ENCODE data around the gene RMC1. TPM values are rescaled to one million over a fixed set of nuclear protein-coding genes. Genes with fewer than 3 reads are reported as not detected.
A peak's percentile ranks its signal among the peaks of the same experiment; 100 is the strongest.

Gene RMC1
- total and polyA plus RNA-seq, 2 of the 13 experiments (the other 11 are each of a cell fraction or from before 2014, with no cell fraction given) = 9.4 to 19.5 TPM

DNA sequence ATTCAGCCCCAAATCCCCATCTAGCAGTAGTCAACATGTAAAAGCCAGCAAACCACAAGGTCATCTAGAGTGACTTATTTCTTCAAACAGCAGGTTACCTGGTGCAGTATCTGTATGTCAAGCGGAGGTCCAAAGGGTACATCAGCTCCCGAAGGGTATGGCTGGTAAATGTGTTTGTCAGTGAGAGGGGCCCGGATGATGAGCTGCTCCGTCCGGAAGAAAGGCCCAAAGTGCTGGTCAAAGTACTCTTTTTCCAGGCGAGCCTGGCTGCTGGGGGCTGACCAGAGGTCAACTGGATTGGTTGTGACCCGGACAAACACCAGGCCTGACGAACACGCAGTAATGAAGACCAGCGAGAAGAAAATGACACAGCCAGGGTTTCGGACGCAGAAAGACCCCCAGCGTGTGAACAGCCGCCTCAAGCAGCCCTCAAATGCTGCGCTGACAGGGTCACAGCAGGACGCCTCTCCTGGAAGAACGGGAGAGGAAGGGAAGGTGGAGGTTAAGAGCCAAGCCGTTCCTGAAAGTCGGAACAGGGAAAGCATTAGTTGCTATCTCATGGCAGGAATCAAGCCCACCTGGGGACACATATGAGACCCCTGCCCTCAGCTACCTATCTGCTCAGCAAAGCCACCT is 53.0 kb downstream of the RMC1 start (continued):
- TF ChIP-seq, protein P1, sequence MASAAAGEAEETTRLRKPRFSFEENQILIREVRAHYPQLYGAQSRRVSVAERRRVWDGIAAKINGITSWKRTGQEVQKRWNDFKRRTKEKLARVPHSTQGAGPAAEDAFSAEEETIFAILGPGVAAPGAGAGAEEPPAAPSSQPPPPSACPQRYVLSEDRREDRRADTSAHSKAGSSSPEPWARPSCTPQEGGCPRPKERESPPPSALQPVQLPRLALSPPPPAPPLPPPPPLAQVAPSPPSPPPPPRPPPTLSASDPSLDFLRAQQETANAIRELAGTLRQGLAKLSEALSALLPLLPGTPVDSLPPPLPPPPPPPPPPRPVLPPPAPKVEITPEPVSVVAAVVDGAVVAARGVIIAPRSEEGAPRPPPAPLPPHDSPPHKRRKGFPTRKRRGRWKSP (CRISPR knock-in tag; IDR thresholded peaks at IDR 0.05) = peak; percentile 84; the same call in 1 of the 2 replicates
- TF ChIP-seq ZSCAN29 (CRISPR knock-in tag; conservative IDR thresholded peaks at IDR 0.05) (peak; percentile 93), NRL (CRISPR knock-in tag; IDR thresholded peaks at IDR 0.05; ENCODE audit: borderline replicate concordance) (0 out of 2 replicates have a peak, but pooled peaks have one; percentile 34), PHF20 (CRISPR knock-in tag; IDR thresholded peaks at IDR 0.05) (peak; percentile 45; the same call in 1 of the 2 replicates), MXD4 (CRISPR knock-in tag; IDR thresholded peaks at IDR 0.05) (0 out of 2 replicates have a peak, but pooled peaks have one; percentile 52), DMAP1 (CRISPR knock-in tag; IDR thresholded peaks at IDR 0.05) (peak; percentile 75), THAP11 (CRISPR knock-in tag; IDR thresholded peaks at IDR 0.05) (peak; percentile 69), RFXANK (CRISPR knock-in tag; IDR thresholded peaks at IDR 0.05) (no peak), SMAD9 (CRISPR knock-in tag; IDR thresholded peaks at IDR 0.05) (peak; percentile 65; the same call in 1 of the 2 replicates), LCORL (IDR thresholded peaks at IDR 0.05) (no peak), LCORL (CRISPR knock-in tag; IDR thresholded peaks at IDR 0.05) (peak; percentile 97), ZNF678 (CRISPR knock-in tag; IDR thresholded peaks at IDR 0.05) (0 out of 2 replicates have a peak, but pooled peaks have one; percentile 36), ZFYVE20 (CRISPR knock-in tag; IDR thresholded peaks at IDR 0.05; ENCODE audit: borderline replicate concordance, low read depth) (no peak), XRCC5 (optimal IDR thresholded peaks at IDR 0.05; ENCODE audit: low read length) (peak; percentile 34), PITX1 (CRISPR knock-in tag; IDR thresholded peaks at IDR 0.05) (peak; percentile 87), HNRNPL (IDR thresholded peaks at IDR 0.05; ENCODE audit: low read depth, low read length) (no peak), SP5 (CRISPR knock-in tag; IDR thresholded peaks at IDR 0.05; ENCODE audit: borderline replicate concordance, low read depth) (0 out of 2 replicates have a peak, but pooled peaks have one; percentile 29), WIZ (CRISPR knock-in tag; IDR thresholded peaks at IDR 0.05) (no peak)
- TF ChIP-seq, protein P2, sequence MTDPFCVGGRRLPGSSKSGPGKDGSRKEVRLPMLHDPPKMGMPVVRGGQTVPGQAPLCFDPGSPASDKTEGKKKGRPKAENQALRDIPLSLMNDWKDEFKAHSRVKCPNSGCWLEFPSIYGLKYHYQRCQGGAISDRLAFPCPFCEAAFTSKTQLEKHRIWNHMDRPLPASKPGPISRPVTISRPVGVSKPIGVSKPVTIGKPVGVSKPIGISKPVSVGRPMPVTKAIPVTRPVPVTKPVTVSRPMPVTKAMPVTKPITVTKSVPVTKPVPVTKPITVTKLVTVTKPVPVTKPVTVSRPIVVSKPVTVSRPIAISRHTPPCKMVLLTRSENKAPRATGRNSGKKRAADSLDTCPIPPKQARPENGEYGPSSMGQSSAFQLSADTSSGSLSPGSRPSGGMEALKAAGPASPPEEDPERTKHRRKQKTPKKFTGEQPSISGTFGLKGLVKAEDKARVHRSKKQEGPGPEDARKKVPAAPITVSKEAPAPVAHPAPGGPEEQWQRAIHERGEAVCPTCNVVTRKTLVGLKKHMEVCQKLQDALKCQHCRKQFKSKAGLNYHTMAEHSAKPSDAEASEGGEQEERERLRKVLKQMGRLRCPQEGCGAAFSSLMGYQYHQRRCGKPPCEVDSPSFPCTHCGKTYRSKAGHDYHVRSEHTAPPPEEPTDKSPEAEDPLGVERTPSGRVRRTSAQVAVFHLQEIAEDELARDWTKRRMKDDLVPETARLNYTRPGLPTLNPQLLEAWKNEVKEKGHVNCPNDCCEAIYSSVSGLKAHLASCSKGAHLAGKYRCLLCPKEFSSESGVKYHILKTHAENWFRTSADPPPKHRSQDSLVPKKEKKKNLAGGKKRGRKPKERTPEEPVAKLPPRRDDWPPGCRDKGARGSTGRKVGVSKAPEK (CRISPR knock-in tag; IDR thresholded peaks at IDR 0.05; ENCODE audit: borderline replicate concordance) = peak; percentile 70; the same call in 1 of the 2 replicates
- TF ChIP-seq, protein P3, sequence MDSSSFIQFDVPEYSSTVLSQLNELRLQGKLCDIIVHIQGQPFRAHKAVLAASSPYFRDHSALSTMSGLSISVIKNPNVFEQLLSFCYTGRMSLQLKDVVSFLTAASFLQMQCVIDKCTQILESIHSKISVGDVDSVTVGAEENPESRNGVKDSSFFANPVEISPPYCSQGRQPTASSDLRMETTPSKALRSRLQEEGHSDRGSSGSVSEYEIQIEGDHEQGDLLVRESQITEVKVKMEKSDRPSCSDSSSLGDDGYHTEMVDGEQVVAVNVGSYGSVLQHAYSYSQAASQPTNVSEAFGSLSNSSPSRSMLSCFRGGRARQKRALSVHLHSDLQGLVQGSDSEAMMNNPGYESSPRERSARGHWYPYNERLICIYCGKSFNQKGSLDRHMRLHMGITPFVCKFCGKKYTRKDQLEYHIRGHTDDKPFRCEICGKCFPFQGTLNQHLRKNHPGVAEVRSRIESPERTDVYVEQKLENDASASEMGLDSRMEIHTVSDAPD (CRISPR knock-in tag; IDR thresholded peaks at IDR 0.05) = peak; percentile 92
- TF ChIP-seq, protein P4, sequence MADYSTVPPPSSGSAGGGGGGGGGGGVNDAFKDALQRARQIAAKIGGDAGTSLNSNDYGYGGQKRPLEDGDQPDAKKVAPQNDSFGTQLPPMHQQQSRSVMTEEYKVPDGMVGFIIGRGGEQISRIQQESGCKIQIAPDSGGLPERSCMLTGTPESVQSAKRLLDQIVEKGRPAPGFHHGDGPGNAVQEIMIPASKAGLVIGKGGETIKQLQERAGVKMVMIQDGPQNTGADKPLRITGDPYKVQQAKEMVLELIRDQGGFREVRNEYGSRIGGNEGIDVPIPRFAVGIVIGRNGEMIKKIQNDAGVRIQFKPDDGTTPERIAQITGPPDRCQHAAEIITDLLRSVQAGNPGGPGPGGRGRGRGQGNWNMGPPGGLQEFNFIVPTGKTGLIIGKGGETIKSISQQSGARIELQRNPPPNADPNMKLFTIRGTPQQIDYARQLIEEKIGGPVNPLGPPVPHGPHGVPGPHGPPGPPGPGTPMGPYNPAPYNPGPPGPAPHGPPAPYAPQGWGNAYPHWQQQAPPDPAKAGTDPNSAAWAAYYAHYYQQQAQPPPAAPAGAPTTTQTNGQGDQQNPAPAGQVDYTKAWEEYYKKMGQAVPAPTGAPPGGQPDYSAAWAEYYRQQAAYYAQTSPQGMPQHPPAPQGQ (CRISPR knock-in tag; IDR thresholded peaks at IDR 0.05; ENCODE audit: borderline replicate concordance) = no peak
- TF ChIP-seq, protein P5, sequence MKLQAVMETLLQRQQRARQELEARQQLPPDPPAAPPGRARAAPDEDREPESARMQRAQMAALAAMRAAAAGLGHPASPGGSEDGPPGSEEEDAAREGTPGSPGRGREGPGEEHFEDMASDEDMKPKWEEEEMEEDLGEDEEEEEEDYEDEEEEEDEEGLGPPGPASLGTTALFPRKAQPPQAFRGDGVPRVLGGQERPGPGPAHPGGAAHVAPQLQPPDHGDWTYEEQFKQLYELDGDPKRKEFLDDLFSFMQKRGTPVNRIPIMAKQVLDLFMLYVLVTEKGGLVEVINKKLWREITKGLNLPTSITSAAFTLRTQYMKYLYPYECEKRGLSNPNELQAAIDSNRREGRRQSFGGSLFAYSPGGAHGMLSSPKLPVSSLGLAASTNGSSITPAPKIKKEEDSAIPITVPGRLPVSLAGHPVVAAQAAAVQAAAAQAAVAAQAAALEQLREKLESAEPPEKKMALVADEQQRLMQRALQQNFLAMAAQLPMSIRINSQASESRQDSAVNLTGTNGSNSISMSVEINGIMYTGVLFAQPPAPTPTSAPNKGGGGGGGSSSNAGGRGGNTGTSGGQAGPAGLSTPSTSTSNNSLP (IDR thresholded peaks at IDR 0.05; ENCODE audit: low read depth, low read length) = peak; percentile 61

Data from HepG2 (cell line).